HL-60 (cell line): Measurements from ENCODE around the gene ZNF341.

Experiments used
- DNase-seq, 2 experiments: peaks; one replicate each; pipeline ENCODE4 v3.0.0-alpha.2; 2010 to 2020; ENCODE audit warnings: low read depth in 1 of 2, low spot score in 1 of 2
- H3K27ac ChIP-seq: fragments of 250-450 bp; sonication (Bioruptor Pico); replicated peaks from 2 replicates; pipeline ENCODE4 v1.5.1; 2020; ENCODE audit warnings: mild to moderate bottlenecking, moderate library complexity
- H3K27me3 ChIP-seq: fragments of 250-450 bp; sonication (Bioruptor Pico); 2 replicates; pipeline ENCODE4 v1.5.1; 2021; ENCODE audit warnings: mild to moderate bottlenecking, moderate library complexity; ENCODE audit not compliant: insufficient read depth, poor library complexity, severe bottlenecking
- H3K4me3 ChIP-seq: replicated peaks from 2 replicates; pipeline ENCODE4 v1.5.1; 2011; ENCODE audit warnings: mild to moderate bottlenecking, control low read depth, low read length; ENCODE audit not compliant: insufficient read depth
- GABPA ChIP-seq: IDR thresholded peaks from 2 replicates; pipeline ENCODE4 v1.6.1; 2012; ENCODE audit warnings: low read depth
- POLR2AphosphoS5 ChIP-seq: IDR thresholded peaks from 2 replicates; pipeline ENCODE4 v1.6.1; 2012; ENCODE audit warnings: low read depth
- SPI1 ChIP-seq: IDR thresholded peaks from 2 replicates; pipeline ENCODE4 v1.6.1; 2012; ENCODE audit warnings: low read depth, mild to moderate bottlenecking, borderline replicate concordance
- TF ChIP-seq, protein P1 (sequence below): IDR thresholded peaks from 2 replicates; pipeline ENCODE4 v1.6.1; 2012; ENCODE audit warnings: low read depth; ENCODE audit not compliant: insufficient replicate concordance
- TF ChIP-seq, protein P2 (sequence below): IDR thresholded peaks from one replicate; pipeline ENCODE4 v1.5.1; 2011; ENCODE audit warnings: low read length, control low read depth, inconsistent platforms; ENCODE audit not compliant: insufficient read depth

The ZNF341 gene

DNA sequence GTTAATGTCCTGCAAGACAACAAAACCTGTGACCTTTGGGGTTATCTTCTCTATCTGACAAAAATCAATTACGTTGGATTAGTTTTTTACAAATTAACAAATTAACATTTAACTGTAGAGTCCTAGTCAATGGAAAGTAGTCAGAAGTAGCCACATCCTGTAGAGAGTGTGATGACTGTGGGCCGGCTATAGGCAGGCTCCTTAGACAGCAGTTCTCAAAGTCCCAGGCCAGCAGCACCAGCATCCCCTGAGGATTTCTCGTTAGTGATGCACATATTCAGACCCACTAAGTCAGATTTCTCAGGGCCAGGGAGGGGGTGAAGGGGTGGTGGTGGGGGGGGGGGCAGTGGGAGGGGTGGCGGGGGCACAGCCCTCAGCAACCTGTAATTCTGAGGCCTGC is 37.2 kb downstream of the ZNF341 start:
- TF ChIP-seq POLR2AphosphoS5, result no peak
- TF ChIP-seq, protein P1, sequence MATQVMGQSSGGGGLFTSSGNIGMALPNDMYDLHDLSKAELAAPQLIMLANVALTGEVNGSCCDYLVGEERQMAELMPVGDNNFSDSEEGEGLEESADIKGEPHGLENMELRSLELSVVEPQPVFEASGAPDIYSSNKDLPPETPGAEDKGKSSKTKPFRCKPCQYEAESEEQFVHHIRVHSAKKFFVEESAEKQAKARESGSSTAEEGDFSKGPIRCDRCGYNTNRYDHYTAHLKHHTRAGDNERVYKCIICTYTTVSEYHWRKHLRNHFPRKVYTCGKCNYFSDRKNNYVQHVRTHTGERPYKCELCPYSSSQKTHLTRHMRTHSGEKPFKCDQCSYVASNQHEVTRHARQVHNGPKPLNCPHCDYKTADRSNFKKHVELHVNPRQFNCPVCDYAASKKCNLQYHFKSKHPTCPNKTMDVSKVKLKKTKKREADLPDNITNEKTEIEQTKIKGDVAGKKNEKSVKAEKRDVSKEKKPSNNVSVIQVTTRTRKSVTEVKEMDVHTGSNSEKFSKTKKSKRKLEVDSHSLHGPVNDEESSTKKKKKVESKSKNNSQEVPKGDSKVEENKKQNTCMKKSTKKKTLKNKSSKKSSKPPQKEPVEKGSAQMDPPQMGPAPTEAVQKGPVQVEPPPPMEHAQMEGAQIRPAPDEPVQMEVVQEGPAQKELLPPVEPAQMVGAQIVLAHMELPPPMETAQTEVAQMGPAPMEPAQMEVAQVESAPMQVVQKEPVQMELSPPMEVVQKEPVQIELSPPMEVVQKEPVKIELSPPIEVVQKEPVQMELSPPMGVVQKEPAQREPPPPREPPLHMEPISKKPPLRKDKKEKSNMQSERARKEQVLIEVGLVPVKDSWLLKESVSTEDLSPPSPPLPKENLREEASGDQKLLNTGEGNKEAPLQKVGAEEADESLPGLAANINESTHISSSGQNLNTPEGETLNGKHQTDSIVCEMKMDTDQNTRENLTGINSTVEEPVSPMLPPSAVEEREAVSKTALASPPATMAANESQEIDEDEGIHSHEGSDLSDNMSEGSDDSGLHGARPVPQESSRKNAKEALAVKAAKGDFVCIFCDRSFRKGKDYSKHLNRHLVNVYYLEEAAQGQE, result no peak
- TF ChIP-seq, protein P2, sequence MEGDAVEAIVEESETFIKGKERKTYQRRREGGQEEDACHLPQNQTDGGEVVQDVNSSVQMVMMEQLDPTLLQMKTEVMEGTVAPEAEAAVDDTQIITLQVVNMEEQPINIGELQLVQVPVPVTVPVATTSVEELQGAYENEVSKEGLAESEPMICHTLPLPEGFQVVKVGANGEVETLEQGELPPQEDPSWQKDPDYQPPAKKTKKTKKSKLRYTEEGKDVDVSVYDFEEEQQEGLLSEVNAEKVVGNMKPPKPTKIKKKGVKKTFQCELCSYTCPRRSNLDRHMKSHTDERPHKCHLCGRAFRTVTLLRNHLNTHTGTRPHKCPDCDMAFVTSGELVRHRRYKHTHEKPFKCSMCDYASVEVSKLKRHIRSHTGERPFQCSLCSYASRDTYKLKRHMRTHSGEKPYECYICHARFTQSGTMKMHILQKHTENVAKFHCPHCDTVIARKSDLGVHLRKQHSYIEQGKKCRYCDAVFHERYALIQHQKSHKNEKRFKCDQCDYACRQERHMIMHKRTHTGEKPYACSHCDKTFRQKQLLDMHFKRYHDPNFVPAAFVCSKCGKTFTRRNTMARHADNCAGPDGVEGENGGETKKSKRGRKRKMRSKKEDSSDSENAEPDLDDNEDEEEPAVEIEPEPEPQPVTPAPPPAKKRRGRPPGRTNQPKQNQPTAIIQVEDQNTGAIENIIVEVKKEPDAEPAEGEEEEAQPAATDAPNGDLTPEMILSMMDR, result no peak
- TF ChIP-seq SPI1, result no peak
- TF ChIP-seq GABPA, result no peak
- no peaks in the 10 kb centered on the region for H3K27me3 ChIP-seq
- no peak overlapping the region for H3K27ac ChIP-seq
- H3K4me3 ChIP-seq, result no peak overlapping the region
- no peak for DNase-seq

DNA sequence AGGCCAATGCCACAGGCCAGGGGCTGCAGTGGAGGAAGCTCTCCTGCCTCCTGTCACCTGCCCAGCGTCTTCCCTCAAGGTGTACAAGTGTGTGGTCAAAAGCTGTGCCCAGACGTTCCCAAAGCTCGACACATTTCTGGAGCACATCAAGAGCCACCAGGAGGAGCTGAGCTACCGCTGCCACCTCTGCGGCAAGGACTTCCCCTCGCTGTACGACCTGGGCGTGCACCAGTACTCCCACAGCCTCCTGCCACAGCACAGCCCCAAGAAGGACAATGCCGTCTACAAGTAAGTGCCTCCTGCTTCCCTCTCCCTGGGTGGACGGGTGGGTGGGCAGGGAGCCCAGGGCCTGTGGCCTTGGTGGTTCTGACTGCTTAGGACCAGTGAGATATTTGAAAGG is 38.2 kb downstream of the ZNF341 start:
- H3K27me3 ChIP-seq, result no peaks in the 10 kb centered on the region
- TF ChIP-seq, protein P2, result peak; percentile 2
- TF ChIP-seq GABPA, result no peak
- no peak overlapping the region for H3K27ac ChIP-seq
- H3K4me3 ChIP-seq, result no peak overlapping the region
- peak in 1 of 2 experiments; percentile 49 for DNase-seq

DNA sequence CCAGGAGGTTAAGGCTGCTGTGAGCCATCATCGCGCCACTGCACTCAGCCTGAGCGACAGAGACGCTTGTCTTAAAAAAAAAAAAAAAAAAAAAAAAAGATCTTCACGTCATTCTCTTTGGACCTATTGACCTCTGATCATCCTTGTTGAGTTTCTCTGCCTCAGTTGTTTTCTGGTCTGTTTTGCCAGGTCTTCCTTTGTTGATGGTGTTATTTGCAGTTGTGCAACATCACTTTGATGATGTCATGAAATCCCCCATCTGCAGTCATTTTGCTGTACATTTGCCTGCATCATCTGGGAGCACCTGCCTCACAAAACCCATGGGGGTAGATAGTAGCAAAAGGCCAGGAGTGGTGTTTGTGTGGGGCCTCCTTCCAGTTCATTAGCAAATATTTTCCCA is 40.1 kb downstream of the ZNF341 start:
- Histone ChIP-seq H3K4me3 (no peak overlapping the region), H3K27me3 (no peaks in the 10 kb centered on the region), H3K27ac (no peak overlapping the region)
- TF ChIP-seq SPI1, result no peak
- TF ChIP-seq, protein P1, result no peak
- no peak for TF ChIP-seq GABPA
- TF ChIP-seq POLR2AphosphoS5, result no peak
- TF ChIP-seq, protein P2, result no peak
- DNase-seq, result no peak

DNA sequence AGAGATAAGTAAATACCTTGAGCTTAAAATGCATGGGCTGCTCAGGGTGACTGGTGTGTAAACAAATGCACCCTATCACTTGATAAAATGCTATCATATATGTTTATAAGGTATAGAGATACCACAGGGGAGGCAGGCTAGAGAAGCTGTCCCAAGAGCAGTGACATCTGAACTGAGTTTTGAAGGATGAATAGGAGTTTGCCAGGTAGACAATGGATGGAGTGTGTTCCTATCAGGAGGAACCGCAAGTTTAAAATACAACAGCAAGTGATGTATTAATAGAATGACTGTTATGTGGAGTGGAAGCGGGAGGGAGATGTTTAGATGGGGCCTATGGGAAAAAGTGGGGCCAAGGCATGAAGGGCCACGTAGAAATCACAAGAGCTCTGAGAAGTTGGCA is 40.6 kb downstream of the ZNF341 start:
- no peak for DNase-seq
- H3K27ac ChIP-seq, result no peak overlapping the region
- no peak overlapping the region for H3K4me3 ChIP-seq
- no peaks in the 10 kb centered on the region for H3K27me3 ChIP-seq
- TF ChIP-seq, protein P1, result no peak
